ENCODE results near the gene PARP15.
"Not testable (repeated sequence)": the region's sequence is repeated elsewhere in the genome, so short reads cannot be mapped to it uniquely, and the experiment has no call there.

Gene PARP15

GRCh38 chr3:122577409-122578031, at the start of gene PARP15:
Gene PARP15, plus strand, starts transcription at chr3:122577650. Its CDS starts 18 bp downstream, at chr3:122577668.
- DNase-seq = peak; percentile 31

GRCh38 chr3:122530164-122530563, 47.3 kb upstream of the PARP15 start:
- DNase-seq = no peak

- DNase-seq = no peak
Measured at GRCh38 chr3:122533480-122533879, 44.0 kb upstream of the PARP15 start.

GRCh38 chr3:122533931-122534334, 43.5 kb upstream of the PARP15 start:
- DNase-seq = peak; percentile 7

GRCh38 chr3:122535964-122536631, 41.4 kb upstream of the PARP15 start:
- no peak for DNase-seq

- DNase-seq = no peak
Measured at GRCh38 chr3:122536632-122537001, 40.8 kb upstream of the PARP15 start.

- no peak for DNase-seq
Measured at GRCh38 chr3:122538956-122539490, 38.4 kb upstream of the PARP15 start.

- DNase-seq = no peak
Measured at GRCh38 chr3:122546151-122546550, 31.3 kb upstream of the PARP15 start.

GRCh38 chr3:122548076-122548475, 29.4 kb upstream of the PARP15 start:
- DNase-seq = no peak

GRCh38 chr3:122548619-122549018, 28.8 kb upstream of the PARP15 start:
- DNase-seq = no peak

- DNase-seq = no peak
Measured at GRCh38 chr3:122553171-122553570, 24.3 kb upstream of the PARP15 start.

GRCh38 chr3:122555275-122556071, 22.0 kb upstream of the PARP15 start:
- DNase-seq = no peak

GRCh38 chr3:122557356-122557755, 20.1 kb upstream of the PARP15 start:
- no peak for DNase-seq

GRCh38 chr3:122558605-122559004, 18.8 kb upstream of the PARP15 start:
- DNase-seq = no peak

- no peak for DNase-seq
Measured at GRCh38 chr3:122559906-122560305, 17.5 kb upstream of the PARP15 start.

- peak; percentile 27 for DNase-seq
Measured at GRCh38 chr3:122560680-122561079, 16.8 kb upstream of the PARP15 start.

- no peak for DNase-seq
Measured at GRCh38 chr3:122562923-122563716, 14.3 kb upstream of the PARP15 start.

- DNase-seq = no peak
Measured at GRCh38 chr3:122563717-122564025, 13.8 kb upstream of the PARP15 start.

- DNase-seq = peak; percentile 70
Measured at GRCh38 chr3:122564155-122564912, 13.1 kb upstream of the PARP15 start, which contains the start of the genes DTX3L and PARP9. Gene DTX3L, plus strand, starts transcription at chr3:122564338. Its CDS starts 89 bp downstream, at chr3:122564427. Gene PARP9, minus strand, starts transcription at chr3:122564300. Its CDS starts 4,680 bp downstream, at chr3:122559620.

- DNase-seq = not testable (repeated sequence)
Measured at GRCh38 chr3:122568131-122568530, 9.3 kb upstream of the PARP15 start.

GRCh38 chr3:122568755-122569154, 8.7 kb upstream of the PARP15 start:
- no peak for DNase-seq

GRCh38 chr3:122572940-122573412, 4.5 kb upstream of the PARP15 start:
- peak; percentile 9 for DNase-seq
